Activated naive CD8-positive, alpha-beta T cell treated with anti-CD3 and anti-CD28 coated beads, Interleukin-2, amount 50 U/mL, for 24 hours (primary cell): ENCODE data around the gene TBC1D5.

Source experiments
- ATAC-seq: fragments of 150-1000 bp; cut with Tn5 transposase; one replicate; pipeline ENCODE4 v1.10.0; 2021
- DNase-seq: peaks from one replicate; pipeline ENCODE4 v3.0.0; 2021
- H3K27ac Mint-ChIP-seq: one replicate; pipeline ENCODE4 v1.8.0; 2021; ENCODE audit warnings: mild to moderate bottlenecking, mixed read lengths
- H3K27me3 Mint-ChIP-seq: one replicate; pipeline ENCODE4 v1.8.0; 2021; ENCODE audit warnings: mixed read lengths
- H3K36me3 Mint-ChIP-seq: one replicate; pipeline ENCODE4 v1.8.0; 2021; ENCODE audit warnings: low read depth, mixed read lengths
- H3K4me1 Mint-ChIP-seq: one replicate; pipeline ENCODE4 v1.8.0; 2021; ENCODE audit warnings: mixed read lengths
- H3K4me3 Mint-ChIP-seq: one replicate; pipeline ENCODE4 v1.8.0; 2021; ENCODE audit warnings: mild to moderate bottlenecking, moderate library complexity, mixed read lengths
- H3K9me3 Mint-ChIP-seq: one replicate; pipeline ENCODE4 v1.8.0; 2021; ENCODE audit warnings: mixed read lengths

The TBC1D5 gene

GRCh38 chr3:17187589-17188184, 554.7 kb downstream of the TBC1D5 start:
- Mint-ChIP-seq H3K27ac (no peak overlapping the region), H3K9me3 (no peaks in the 10 kb centered on the region), H3K27me3 (no peaks in the 10 kb centered on the region)

DNA sequence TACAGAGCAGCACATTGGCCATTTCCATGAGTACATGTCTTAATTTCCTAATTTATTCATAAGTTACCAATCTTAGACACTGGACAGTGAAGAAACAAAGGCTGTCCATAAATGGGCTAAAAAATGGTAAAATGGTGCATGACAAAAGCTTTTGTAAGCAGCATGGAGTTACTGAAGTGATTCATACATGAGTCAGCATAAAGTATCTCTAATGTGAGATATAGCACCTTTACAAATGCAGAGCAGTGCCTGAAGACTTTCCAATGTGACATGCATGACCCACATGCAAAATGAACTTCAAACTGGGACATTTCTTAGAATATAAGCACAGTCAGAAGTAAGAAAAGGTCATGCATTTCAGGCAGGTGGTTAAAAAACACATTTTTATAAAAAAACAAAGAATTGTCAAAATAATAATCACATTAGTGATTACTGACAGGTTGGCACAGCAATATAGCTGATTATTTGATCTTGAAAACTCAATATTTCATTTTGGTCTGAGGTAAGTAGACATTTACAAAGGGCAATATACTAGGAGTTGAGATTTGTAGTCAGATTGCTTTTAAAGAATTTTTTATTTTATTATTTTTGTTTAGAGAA, 558.4 kb downstream of the TBC1D5 start:
- H3K36me3 Mint-ChIP-seq, result peaks cover 12% of the 10 kb centered on the region
- no peak for DNase-seq
- no peaks in the 10 kb centered on the region for H3K27me3 Mint-ChIP-seq
- no peak overlapping the region for H3K4me3 Mint-ChIP-seq
- H3K9me3 Mint-ChIP-seq, result no peaks in the 10 kb centered on the region
- peak; percentile 75 for ATAC-seq
- H3K4me1 Mint-ChIP-seq, result peaks cover 48% of the 10 kb centered on the region
- no peak overlapping the region for H3K27ac Mint-ChIP-seq

More at GRCh38 chr3:17187589-17188184, 554.7 kb downstream of the TBC1D5 start:
- no peak overlapping the region for H3K4me3 Mint-ChIP-seq
- H3K36me3 Mint-ChIP-seq, result peaks cover 9% of the 10 kb centered on the region
- ATAC-seq, result no peak
- no peak for DNase-seq
- peaks cover 27% of the 10 kb centered on the region for H3K4me1 Mint-ChIP-seq

DNA sequence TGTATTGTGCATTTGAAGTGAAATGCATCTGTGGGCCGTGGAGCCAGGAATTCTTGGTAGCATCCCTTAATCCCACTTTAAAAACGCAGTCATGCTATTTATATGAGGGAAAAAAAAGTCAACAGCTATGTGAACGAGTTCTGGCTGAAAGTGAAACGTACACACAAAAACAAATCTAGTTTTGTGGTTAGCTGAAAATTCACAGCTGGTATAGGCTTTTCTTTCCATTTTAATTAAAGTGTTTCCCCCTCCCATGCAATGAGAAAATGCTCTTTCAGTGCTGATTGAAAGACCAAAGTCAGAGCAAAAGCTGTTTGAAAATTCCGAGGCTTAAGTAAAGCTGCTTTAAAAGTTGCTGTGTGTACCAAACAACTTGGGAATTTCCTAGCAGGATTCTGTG, 560.3 kb downstream of the TBC1D5 start:
- H3K9me3 Mint-ChIP-seq, result no peaks in the 10 kb centered on the region
- no peaks in the 10 kb centered on the region for H3K27me3 Mint-ChIP-seq
- H3K27ac Mint-ChIP-seq, result peak overlapping the region; percentile 11
- peak overlapping the region; percentile 18 for H3K4me3 Mint-ChIP-seq
- H3K4me1 Mint-ChIP-seq, result peaks cover 44% of the 10 kb centered on the region
- ATAC-seq (peak; percentile 28), DNase-seq (no peak)
- peaks cover 12% of the 10 kb centered on the region for H3K36me3 Mint-ChIP-seq

DNA sequence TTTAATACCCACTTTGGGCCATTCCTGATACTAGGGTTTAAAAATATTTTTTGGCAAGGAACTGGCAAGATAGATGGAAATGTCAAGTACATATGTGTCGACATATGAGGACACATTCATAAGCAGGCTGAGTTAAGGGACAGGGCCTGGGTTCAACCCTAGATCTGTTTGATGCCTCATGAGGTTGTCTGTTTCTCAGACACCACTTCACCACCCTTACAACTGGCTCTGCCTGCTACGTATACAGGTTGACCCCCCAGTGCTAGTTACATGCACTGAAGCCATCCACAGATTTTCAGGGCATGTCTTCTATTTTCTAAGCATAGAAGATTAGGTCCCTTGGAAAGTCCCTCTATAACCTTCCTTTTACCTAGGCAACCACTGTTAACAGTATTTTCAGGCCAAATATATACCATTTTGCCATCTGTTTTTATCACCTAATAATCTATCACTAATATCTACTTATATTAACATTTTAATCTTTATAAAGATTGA, 561.0 kb downstream of the TBC1D5 start:
- H3K9me3 Mint-ChIP-seq, result no peaks in the 10 kb centered on the region
- H3K36me3 Mint-ChIP-seq, result peaks cover 12% of the 10 kb centered on the region
- no peak overlapping the region for H3K4me3 Mint-ChIP-seq
- ATAC-seq (no peak), DNase-seq (no peak)
- no peak overlapping the region for H3K27ac Mint-ChIP-seq
- peaks cover 44% of the 10 kb centered on the region for H3K4me1 Mint-ChIP-seq
- H3K27me3 Mint-ChIP-seq, result no peaks in the 10 kb centered on the region

GRCh38 chr3:17179381-17180205, 562.8 kb downstream of the TBC1D5 start:
- ATAC-seq (peak; percentile 38), DNase-seq (no peak)
- Mint-ChIP-seq H3K27me3 (no peaks in the 10 kb centered on the region), H3K4me3 (no peak overlapping the region), H3K9me3 (no peaks in the 10 kb centered on the region), H3K4me1 (peaks cover 42% of the 10 kb centered on the region), H3K27ac (no peak overlapping the region), H3K36me3 (peaks cover 9% of the 10 kb centered on the region)

- Mint-ChIP-seq H3K9me3 (no peaks in the 10 kb centered on the region), H3K27me3 (no peaks in the 10 kb centered on the region), H3K27ac (no peak overlapping the region), H3K4me1 (peaks cover 18% of the 10 kb centered on the region), H3K36me3 (peaks cover 3% of the 10 kb centered on the region), H3K4me3 (no peak overlapping the region)
- no peak for DNase-seq
- ATAC-seq, result no peak
Measured at GRCh38 chr3:17176757-17177156, 565.7 kb downstream of the TBC1D5 start.

GRCh38 chr3:17175187-17175807, 567.1 kb downstream of the TBC1D5 start:
- peaks cover under 1% of the 10 kb centered on the region for H3K36me3 Mint-ChIP-seq
- no peaks in the 10 kb centered on the region for H3K9me3 Mint-ChIP-seq
- H3K4me1 Mint-ChIP-seq, result peaks cover 10% of the 10 kb centered on the region
- DNase-seq (no peak), ATAC-seq (no peak)
- no peaks in the 10 kb centered on the region for H3K27me3 Mint-ChIP-seq
- H3K27ac Mint-ChIP-seq, result no peak overlapping the region
- H3K4me3 Mint-ChIP-seq, result no peak overlapping the region

- no peaks in the 10 kb centered on the region for H3K27me3 Mint-ChIP-seq
- no peak overlapping the region for H3K4me3 Mint-ChIP-seq
- no peak for ATAC-seq
- no peak for DNase-seq
- peaks cover 14% of the 10 kb centered on the region for H3K36me3 Mint-ChIP-seq
- H3K27ac Mint-ChIP-seq, result no peak overlapping the region
- H3K4me1 Mint-ChIP-seq, result no peaks in the 10 kb centered on the region
- no peaks in the 10 kb centered on the region for H3K9me3 Mint-ChIP-seq
Measured at GRCh38 chr3:17166369-17166768, 576.1 kb downstream of the TBC1D5 start.

DNA sequence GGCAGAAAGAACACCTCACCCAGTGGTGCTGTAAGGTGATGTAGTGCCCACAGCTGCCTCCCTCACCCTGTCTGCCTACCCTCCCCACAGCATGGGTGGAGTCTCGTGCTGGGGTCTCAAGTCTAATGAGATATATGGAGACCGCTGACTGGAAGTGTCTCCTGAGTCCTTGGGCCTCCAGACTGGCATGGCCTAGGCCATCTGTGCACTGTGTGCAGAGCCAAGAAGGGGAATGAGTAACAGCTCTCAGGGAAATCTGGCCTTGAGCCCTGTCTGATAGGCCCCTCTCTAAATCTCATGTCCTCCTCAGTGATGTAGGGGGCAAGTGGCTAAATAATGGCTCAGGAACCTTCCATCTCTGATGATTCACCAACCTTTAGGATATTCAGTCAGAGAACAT, 580.3 kb downstream of the TBC1D5 start:
- peaks cover 12% of the 10 kb centered on the region for H3K4me1 Mint-ChIP-seq
- no peak overlapping the region for H3K27ac Mint-ChIP-seq
- no peaks in the 10 kb centered on the region for H3K27me3 Mint-ChIP-seq
- ATAC-seq (no peak), DNase-seq (no peak)
- no peak overlapping the region for H3K4me3 Mint-ChIP-seq
- peaks cover 19% of the 10 kb centered on the region for H3K36me3 Mint-ChIP-seq
- no peaks in the 10 kb centered on the region for H3K9me3 Mint-ChIP-seq

- H3K27ac Mint-ChIP-seq, result no peak overlapping the region
- H3K4me1 Mint-ChIP-seq, result peaks cover 12% of the 10 kb centered on the region
- no peaks in the 10 kb centered on the region for H3K9me3 Mint-ChIP-seq
Measured at GRCh38 chr3:17160597-17160996, 581.8 kb downstream of the TBC1D5 start.

GRCh38 chr3:17158941-17159682, 583.3 kb downstream of the TBC1D5 start:
- Mint-ChIP-seq H3K4me3 (no peak overlapping the region), H3K27ac (no peak overlapping the region), H3K4me1 (peaks cover 15% of the 10 kb centered on the region), H3K36me3 (peaks cover 16% of the 10 kb centered on the region), H3K9me3 (no peaks in the 10 kb centered on the region), H3K27me3 (no peaks in the 10 kb centered on the region)
- peak; percentile 6 for DNase-seq
- ATAC-seq, result peak; percentile 84

More at GRCh38 chr3:17160597-17160996, 581.8 kb downstream of the TBC1D5 start:
- Mint-ChIP-seq H3K27me3 (no peaks in the 10 kb centered on the region), H3K4me3 (no peak overlapping the region), H3K36me3 (peaks cover 9% of the 10 kb centered on the region)
- DNase-seq (no peak), ATAC-seq (no peak)

GRCh38 chr3:17157713-17158112, 584.7 kb downstream of the TBC1D5 start:
- no peak for ATAC-seq
- Mint-ChIP-seq H3K27ac (no peak overlapping the region), H3K36me3 (peaks cover 28% of the 10 kb centered on the region), H3K9me3 (peaks cover 4% of the 10 kb centered on the region), H3K27me3 (no peaks in the 10 kb centered on the region), H3K4me3 (no peak overlapping the region), H3K4me1 (peaks cover 18% of the 10 kb centered on the region)
- DNase-seq, result no peak

GRCh38 chr3:17156864-17157263, 585.6 kb downstream of the TBC1D5 start:
- no peak for DNase-seq
- Mint-ChIP-seq H3K36me3 (peaks cover 32% of the 10 kb centered on the region), H3K4me3 (no peak overlapping the region), H3K4me1 (peaks cover 26% of the 10 kb centered on the region), H3K27ac (no peak overlapping the region), H3K9me3 (peaks cover 8% of the 10 kb centered on the region), H3K27me3 (no peaks in the 10 kb centered on the region)
- no peak for ATAC-seq

DNA sequence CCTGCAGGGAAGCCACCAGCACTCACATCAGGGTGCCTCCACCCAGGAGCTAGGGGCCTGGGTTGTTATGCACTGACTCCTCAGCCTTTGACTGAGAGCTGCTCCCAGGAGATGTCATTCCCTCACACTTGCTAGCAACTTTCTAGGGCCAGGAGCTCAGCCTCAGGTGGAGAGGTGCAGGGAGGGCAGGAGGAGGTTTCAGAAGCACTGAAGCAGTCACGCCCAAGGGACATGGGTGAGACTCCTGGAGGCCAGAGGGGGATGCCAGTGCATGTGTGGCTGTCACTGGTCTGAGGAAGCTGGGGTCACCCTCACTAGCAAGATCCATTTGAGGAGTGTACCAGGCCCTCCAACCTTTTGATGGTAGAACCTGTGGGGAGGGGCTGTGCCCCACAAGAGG, 586.5 kb downstream of the TBC1D5 start:
- Mint-ChIP-seq H3K36me3 (peaks cover 37% of the 10 kb centered on the region), H3K9me3 (peaks cover 8% of the 10 kb centered on the region), H3K4me1 (peaks cover 35% of the 10 kb centered on the region), H3K27ac (no peak overlapping the region), H3K27me3 (no peaks in the 10 kb centered on the region), H3K4me3 (no peak overlapping the region)
- no peak for ATAC-seq
- DNase-seq, result no peak
